ENCODE measurements around the gene GRK6. TPM values are rescaled to one million over a fixed set of nuclear protein-coding genes. Genes with fewer than 3 reads are reported as not detected.

GRK6 gene
- total RNA-seq, 1 experiment from 2014 or later, result 75.2 TPM

GRCh38 chr5:177393206-177393765 is 33.2 kb upstream of the GRK6 start:
- no peak for DNase-seq
- no peak overlapping the region for H2BK15ac ChIP-seq (ENCODE audit: low read depth, low read length)
- Mint-ChIP-seq H3K9me3 (no peaks in the 10 kb centered on the region), H3K27ac (peak overlapping the region in 1 of 3 experiments; percentile 32; a peak in 1 of 7 replicates), H3K36me3 (ENCODE audit: insufficient read depth in 1 of 3, low read depth in 3 of 3) (no peaks in the 10 kb centered on the region), H3K4me3 (no peak overlapping the region; a peak in 1 of 5 replicates), H3K4me1 (peaks cover 27 to 33% of the 10 kb centered on the region in 2 experiments), H3K27me3 (ENCODE audit: low read depth) (peaks cover 52% of the 10 kb centered on the region)
- no peak overlapping the region for H2BK20ac ChIP-seq (ENCODE audit: low read depth, low read length, poor library complexity, severe bottlenecking)
- no peak overlapping the region for H2BK120ac ChIP-seq (ENCODE audit: low read depth, low read length, poor library complexity, severe bottlenecking)
- no peak overlapping the region for H2BK5ac ChIP-seq (ENCODE audit: insufficient read length, low read length)
- no peaks in the 10 kb centered on the region; the same call in 1 of the 2 replicates for H3K4me1 ChIP-seq (ENCODE audit: insufficient read depth, low read length)
- H2AK5ac ChIP-seq (ENCODE audit: insufficient read length, low read length), result no peak overlapping the region
- TF ChIP-seq CTCF (conservative IDR thresholded peaks at IDR 0.05), result no peak
- no peak overlapping the region for H3K4ac ChIP-seq (ENCODE audit: low read depth, low read length)
- H2BK12ac ChIP-seq (ENCODE audit: insufficient read length, low read depth, low read length), result no peak overlapping the region
- no peak overlapping the region for H3K27ac ChIP-seq (ENCODE audit: insufficient read length, low read depth, low read length)
- H3K27me3 ChIP-seq (ENCODE audit: insufficient read depth, low read length), result no peaks in the 10 kb centered on the region; the same call in 1 of the 2 replicates
- no CpG with 5 or more reads among the region's 1 CpG for WGBS (ENCODE audit: extremely low coverage, insufficient read length, low lambda C conversion rate)
- no peak overlapping the region for H4K5ac ChIP-seq (ENCODE audit: insufficient read length, low read depth, low read length)
- no peak overlapping the region for H3K4me2 ChIP-seq (ENCODE audit: insufficient read depth, insufficient read length, low read length)
- no peaks in the 10 kb centered on the region for H4K20me1 ChIP-seq (ENCODE audit: control insufficient read depth, insufficient read depth, insufficient read length)
- no peaks in the 10 kb centered on the region for H3K9me3 ChIP-seq (ENCODE audit: control insufficient read depth, low read depth, low read length)
- H3K23me2 ChIP-seq (ENCODE audit: insufficient read length, low read depth, low read length, poor library complexity, severe bottlenecking), result no peaks in the 10 kb centered on the region
- no peak overlapping the region for H2AFZ ChIP-seq (ENCODE audit: low read length)
- no peak overlapping the region for H4K8ac ChIP-seq (replicated peaks; ENCODE audit: insufficient read length, low read depth, low read length)
- H3K56ac ChIP-seq (ENCODE audit: insufficient read length, low read depth, low read length), result no peak overlapping the region
- H3K23ac ChIP-seq (ENCODE audit: insufficient read length, low read depth, low read length), result no peak overlapping the region
- H3K79me1 ChIP-seq (ENCODE audit: insufficient read depth, low read depth, low read length, poor library complexity, severe bottlenecking), result no peaks in the 10 kb centered on the region
- H3K14ac ChIP-seq (ENCODE audit: insufficient read depth, low read length), result no peak overlapping the region
- H3K18ac ChIP-seq (ENCODE audit: insufficient read length, low read depth, low read length), result no peak overlapping the region
- no peak overlapping the region for H3K9ac ChIP-seq (ENCODE audit: extremely low read depth, insufficient read length, low read length)
- H4K91ac ChIP-seq (ENCODE audit: insufficient read length, low read depth, low read length), result no peak overlapping the region
- H3K79me2 ChIP-seq (ENCODE audit: insufficient read depth, low read length), result no peaks in the 10 kb centered on the region
- no peak overlapping the region for H3T11ph ChIP-seq (ENCODE audit: low read length)
